Spleen (tissue), 13 donors: ENCODE measurements around the gene GPD2. TPM values are rescaled to one million over a fixed set of nuclear protein-coding genes. Genes with fewer than 3 reads are reported as not detected.

ENCODE experiments used
- DNase-seq: peaks from one replicate; pipeline ENCODE4 v3.0.0-alpha.2; 2020
- H3K27ac ChIP-seq, 8 donors: fragments of 200-600 bp; sonication (generic) in 7 of 8; 1 replicate in 4 of 8; 2 replicates in 4 of 8; pipeline versions ENCODE4 v1.5.0 to v1.8.0; 2016 to 2021; ENCODE audit warnings: inconsistent platforms in 4 of 8, mild to moderate bottlenecking in 4 of 8, moderate library complexity in 1 of 8
- H3K27me3 ChIP-seq, 7 donors: fragments of 200-600 bp; sonication (generic) in 6 of 7; replicated peaks in 1 of 7; 1 replicate in 4 of 7; 2 replicates in 3 of 7; pipeline versions ENCODE4 v1.5.0 to v1.8.0; 2016 to 2021; ENCODE audit warnings: inconsistent platforms in 3 of 7, mild to moderate bottlenecking in 1 of 7
- H3K36me3 ChIP-seq, 6 donors: fragments of 200-600 bp; sonication (generic) in 5 of 6; 1 replicate in 4 of 6; 2 replicates in 2 of 6; pipeline versions ENCODE4 v1.5.0 to v1.8.0; 2016 to 2021; ENCODE audit warnings: inconsistent platforms in 2 of 6
- H3K4me1 ChIP-seq, 6 donors: fragments of 200-600 bp; sonication (generic) in 5 of 6; 1 replicate in 3 of 6; 2 replicates in 3 of 6; pipeline versions ENCODE4 v1.5.0 to v1.8.0; 2016 to 2021; ENCODE audit warnings: inconsistent platforms in 3 of 6
- H3K4me3 ChIP-seq, 8 donors: fragments of 200-600 bp; sonication (generic) in 7 of 8; 1 replicate in 4 of 8; 2 replicates in 4 of 8; pipeline versions ENCODE4 v1.5.0 to v1.8.0; 2016 to 2021; ENCODE audit warnings: inconsistent platforms in 4 of 8, mild to moderate bottlenecking in 4 of 8, moderate library complexity in 2 of 8
- H3K9me3 ChIP-seq, 8 donors: fragments of 200-600 bp; sonication (generic) in 7 of 8; 1 replicate in 4 of 8; 2 replicates in 4 of 8; pipeline versions ENCODE4 v1.5.0 to v1.8.0; 2016 to 2021; ENCODE audit warnings: inconsistent platforms in 4 of 8
- POLR2A ChIP-seq, 3 donors: fragments of 450-650 bp; IDR thresholded peaks; one replicate each; pipeline ENCODE4 v1.5.1; 2017; ENCODE audit warnings: antibody characterized with exemption in 3 of 3, mild to moderate bottlenecking in 1 of 3
- POLR2AphosphoS5 ChIP-seq, 3 donors: sonication (generic); formaldehyde crosslinking; IDR thresholded peaks; one replicate each; pipeline ENCODE4 v1.5.1; 2017; ENCODE audit warnings: antibody characterized with exemption in 3 of 3
- WGBS, 5 donors: extraction: QIAGEN DNeasy Blood & Tissue Kit in 3 of 5; methylation state at CpG; one replicate each; pipeline versions ENCODE4 v1.1.5 to v1.1.7; 2013 to 2018; 5-methylcytosine and 5-hydroxymethylcytosine counted together
- intact Hi-C: fragments of 100-400 bp; cut with DNase I; formaldehyde crosslinking; loops from one replicate; pipeline ENCODE4 v1.15.0; 2023; ENCODE audit warnings: low total_unique reads
- long read RNA-seq, 2 donors: transcript quantifications; one replicate each; lab custom pipeline, GENCODE V29; 2026
- polyA plus RNA-seq, 3 donors: library from polyadenylated mRNA; stranded (reverse); fragments of 200-250 nt; gene quantifications; one replicate each; pipeline ENCODE4 v1.2.1, GENCODE V29; 2013
- total RNA-seq, 7 donors: library from RNA; depleted of rRNA in 3 of 7; stranded (reverse); fragments of >200 nt in 3 of 7; fragmentation: NEBNext Ultra II Directional in 4 of 7; extraction: Animal tissue kit (Norgen Biotek cat#: 25700) in 4 of 7; gene quantifications; one replicate each; pipeline versions ENCODE4 v1.1.0 to v1.2.1, GENCODE V29; 2016 to 2021
- TF ChIP-seq, protein P1 (sequence below), 11 experiments: fragments of 200-600 bp in 7 of 11; fragments of 450-650 bp in 4 of 11; sonication (generic) in 4 of 11; IDR thresholded peaks in 8 of 11; conservative IDR thresholded peaks in 3 of 11; 1 replicate in 7 of 11; 2 replicates in 4 of 11; pipeline versions ENCODE4 v1.4.0 to v1.8.0; 2016 to 2021; ENCODE audit warnings: antibody characterized with exemption in 11 of 11, inconsistent platforms in 4 of 11, mild to moderate bottlenecking in 1 of 11
- donor health status: healthy with polysubstance abuse.
- donor health status: DM: no; HTN: no; CAD: no; lungs with moderate emphysema.
- donor health status: DM: no; HTN: no; CAD: no.
- donor health status: Bipolar disorder and iron deficiency.
- donor health status: healthy.
- donor health status: DM: no; HTN: no; CAD: no.
- donor health status: DM: yes; HTN: yes; CAD: no.

The GPD2 gene
- 10 to 100 TPM; 28.4 to 74.9 (median 32.1) TPM for total RNA-seq
- polyA plus RNA-seq: 1 to 10 TPM; 3.5 to 7.8 (median 4.8) TPM
- long read RNA-seq, donor 1, partial matches to known transcripts: 0 of 2 reads
- long read RNA-seq, donor 1, other reads (novel, unspliced or antisense): 0 of 2 reads
- long read RNA-seq, donor 2, full-length matches to known transcripts: 3 of 3 reads
- long read RNA-seq, donor 2, partial matches to known transcripts: 0 of 3 reads
- long read RNA-seq, donor 2, other reads (novel, unspliced or antisense): 0 of 3 reads

DNA sequence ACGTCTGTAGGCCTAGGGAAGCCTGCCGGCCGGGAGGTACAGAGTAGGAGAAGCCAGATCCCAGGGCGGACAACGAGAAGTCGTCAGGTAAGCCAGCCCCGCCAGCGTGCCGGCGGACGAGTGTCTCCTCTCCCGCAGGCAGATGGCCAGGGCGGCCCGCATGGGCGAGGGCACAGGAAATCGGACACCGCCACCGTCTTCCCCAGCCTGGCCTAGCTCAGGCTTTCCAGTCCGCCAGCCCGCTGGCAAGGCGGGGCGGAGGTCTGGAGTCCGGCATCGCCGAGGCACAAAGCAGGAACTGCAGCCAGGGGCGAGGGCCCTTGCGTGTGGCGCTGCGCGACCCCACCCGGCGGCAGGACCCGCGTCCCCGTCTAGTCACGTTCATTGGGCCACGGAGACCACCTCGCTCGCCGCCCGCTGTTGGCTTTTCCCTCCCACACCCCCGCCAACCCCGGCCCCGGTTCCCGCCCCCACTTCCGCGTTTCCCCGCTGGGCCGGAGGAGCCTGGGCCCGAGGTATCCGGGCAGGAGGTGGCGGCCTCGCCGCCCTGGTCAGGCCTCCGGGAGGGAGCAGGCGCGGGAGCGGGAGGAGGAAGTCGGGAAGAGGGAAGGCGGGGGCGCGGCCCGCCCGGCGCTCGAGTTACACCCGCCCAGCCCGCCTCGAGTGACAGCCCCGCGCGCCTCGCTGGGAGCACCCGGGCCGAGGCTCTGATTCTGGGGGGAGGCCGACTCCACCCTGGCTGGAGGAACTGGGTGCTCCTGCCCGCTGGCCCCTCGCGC, at the start of gene GPD2:
GPD2 (plus strand) TSS at position 662 of the 779 bp plus-strand sequence. CDS start 39,727 bp downstream, outside the sequence.
- 0 to 5% (median 1%) methylated on average over 31 to 79 of the region's 79 CpGs for WGBS, 5 donors
- no peaks in the 10 kb centered on the region for H3K9me3 ChIP-seq
- TF ChIP-seq, protein P1, sequence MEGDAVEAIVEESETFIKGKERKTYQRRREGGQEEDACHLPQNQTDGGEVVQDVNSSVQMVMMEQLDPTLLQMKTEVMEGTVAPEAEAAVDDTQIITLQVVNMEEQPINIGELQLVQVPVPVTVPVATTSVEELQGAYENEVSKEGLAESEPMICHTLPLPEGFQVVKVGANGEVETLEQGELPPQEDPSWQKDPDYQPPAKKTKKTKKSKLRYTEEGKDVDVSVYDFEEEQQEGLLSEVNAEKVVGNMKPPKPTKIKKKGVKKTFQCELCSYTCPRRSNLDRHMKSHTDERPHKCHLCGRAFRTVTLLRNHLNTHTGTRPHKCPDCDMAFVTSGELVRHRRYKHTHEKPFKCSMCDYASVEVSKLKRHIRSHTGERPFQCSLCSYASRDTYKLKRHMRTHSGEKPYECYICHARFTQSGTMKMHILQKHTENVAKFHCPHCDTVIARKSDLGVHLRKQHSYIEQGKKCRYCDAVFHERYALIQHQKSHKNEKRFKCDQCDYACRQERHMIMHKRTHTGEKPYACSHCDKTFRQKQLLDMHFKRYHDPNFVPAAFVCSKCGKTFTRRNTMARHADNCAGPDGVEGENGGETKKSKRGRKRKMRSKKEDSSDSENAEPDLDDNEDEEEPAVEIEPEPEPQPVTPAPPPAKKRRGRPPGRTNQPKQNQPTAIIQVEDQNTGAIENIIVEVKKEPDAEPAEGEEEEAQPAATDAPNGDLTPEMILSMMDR (IDR thresholded peaks at IDR 0.05 in 8 of 11, conservative IDR thresholded peaks at IDR 0.05 in 3 of 11): peak in 2 of 11 experiments; percentile 14 to 22
- TF ChIP-seq POLR2AphosphoS5 (IDR thresholded peaks at IDR 0.05): peak; percentile 77 to 90 (median 88)
- TF ChIP-seq POLR2A (IDR thresholded peaks at IDR 0.05): peak in 1 of 3 donors; percentile 29
- H3K27ac ChIP-seq: peak within 1 kb of the TSS; percentile 89 to 97 (median 96)
- peaks cover 9 to 56% (median 31%) of the 10 kb centered on the region in 6 donors for H3K4me1 ChIP-seq
- H3K36me3 ChIP-seq: no peaks in the 10 kb centered on the region
- no peaks in the 10 kb centered on the region for H3K27me3 ChIP-seq
- H3K4me3 ChIP-seq: peak within 1 kb of the TSS; percentile 50 to 85 (median 62)
- intact Hi-C loops: loop anchor here (10.0 kb wide), 1 partner anchor 91 kb away; no protein-coding TSS in a partner anchor
- peak; percentile 95 for DNase-seq

DNA sequence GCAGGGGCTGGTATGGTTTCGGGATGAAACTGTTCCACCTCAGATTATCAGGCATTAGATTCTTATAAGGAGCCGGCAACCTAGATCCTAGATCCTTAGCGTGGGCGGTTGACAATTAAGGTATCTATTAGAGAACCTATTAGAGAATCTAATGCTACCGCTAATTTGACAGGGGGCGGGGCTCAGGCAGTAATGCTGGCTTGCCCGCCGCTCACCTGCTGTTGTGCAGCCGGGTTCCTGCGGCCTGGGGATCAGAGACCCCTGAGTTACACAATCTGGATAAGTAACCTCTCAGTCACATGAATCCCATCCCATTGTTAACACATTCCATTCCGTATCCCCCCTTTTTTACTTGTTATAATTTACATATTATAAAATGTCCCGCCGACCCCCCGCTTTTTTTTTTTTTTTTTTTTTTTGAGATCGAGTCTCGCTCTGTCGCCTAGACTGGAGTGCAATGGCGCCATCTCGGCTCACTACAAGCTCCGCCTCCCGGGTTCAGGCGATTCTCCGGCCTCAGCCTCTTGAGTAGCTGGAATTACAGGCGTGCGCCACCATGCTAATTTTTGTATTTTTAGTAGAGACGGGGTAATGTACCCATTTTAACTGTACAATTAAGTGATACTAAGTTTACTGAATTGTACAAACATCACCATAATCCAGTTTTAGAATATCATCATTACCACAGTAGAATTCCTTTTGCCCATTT, 42.0 kb upstream of the GPD2 start:
- no peak overlapping the region for H3K4me3 ChIP-seq
- intact Hi-C loops: loop anchor here (10.0 kb wide), 1 partner anchor 49 kb away; no protein-coding TSS in a partner anchor
- peaks cover 0 to 17% (median 4%) of the 10 kb centered on the region in 6 donors for H3K4me1 ChIP-seq
- WGBS, 5 donors: 74 to 93% (median 90%) methylated on average over 25 to 26 of the region's 26 CpGs
- H3K27me3 ChIP-seq: no peaks in the 10 kb centered on the region
- no peak for DNase-seq
- H3K27ac ChIP-seq: no peak overlapping the region
- TF ChIP-seq POLR2A (IDR thresholded peaks at IDR 0.05): no peak
- TF ChIP-seq, protein P1 (IDR thresholded peaks at IDR 0.05 in 8 of 11, conservative IDR thresholded peaks at IDR 0.05 in 3 of 11): no peak
- no peak for TF ChIP-seq POLR2AphosphoS5 (IDR thresholded peaks at IDR 0.05)
- no peaks in the 10 kb centered on the region for H3K9me3 ChIP-seq
- no peaks in the 10 kb centered on the region for H3K36me3 ChIP-seq

DNA sequence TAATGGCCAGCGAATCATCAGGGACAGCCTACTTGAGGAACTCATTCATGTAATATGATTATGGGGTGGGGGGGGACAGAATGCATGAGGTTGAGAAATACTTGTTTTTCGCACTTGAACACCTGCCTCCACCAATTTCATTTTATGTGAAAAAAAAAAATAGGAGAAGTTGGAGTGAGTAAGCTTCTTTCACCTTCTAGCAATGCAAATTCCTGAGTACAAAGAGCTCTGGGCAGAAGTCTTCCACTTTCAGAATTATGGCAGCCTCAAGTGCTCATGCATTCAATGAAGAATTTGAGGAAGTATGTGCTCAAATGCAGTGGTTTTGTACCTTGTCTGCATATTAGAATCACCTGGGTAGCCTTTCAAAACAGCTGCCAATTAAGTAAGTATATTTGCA, 40.1 kb upstream of the GPD2 start:
- WGBS, 5 donors: 45 to 64% (median 59%) methylated on average over 2 of the region's 2 CpGs
- Histone ChIP-seq H3K4me3 (no peak overlapping the region), H3K4me1 (peaks cover 4 to 32% (median 15%) of the 10 kb centered on the region in 6 donors), H3K36me3 (no peaks in the 10 kb centered on the region), H3K9me3 (no peaks in the 10 kb centered on the region), H3K27me3 (no peaks in the 10 kb centered on the region), H3K27ac (peak overlapping the region in 2 of 8 donors; percentile 11 to 30)
- intact Hi-C loops: loop anchor here (10.0 kb wide), 1 partner anchor 51 kb away; no protein-coding TSS in a partner anchor
- DNase-seq: no peak
- TF ChIP-seq POLR2AphosphoS5 (IDR thresholded peaks at IDR 0.05): no peak
- TF ChIP-seq, protein P1 (IDR thresholded peaks at IDR 0.05 in 8 of 11, conservative IDR thresholded peaks at IDR 0.05 in 3 of 11): no peak
- no peak for TF ChIP-seq POLR2A (IDR thresholded peaks at IDR 0.05)
